Measurements from ENCODE around the gene NOSTRIN.
"Not testable (repeated sequence)": the region's sequence is repeated elsewhere in the genome, so short reads cannot be mapped to it uniquely, and the experiment has no call there.

DNA sequence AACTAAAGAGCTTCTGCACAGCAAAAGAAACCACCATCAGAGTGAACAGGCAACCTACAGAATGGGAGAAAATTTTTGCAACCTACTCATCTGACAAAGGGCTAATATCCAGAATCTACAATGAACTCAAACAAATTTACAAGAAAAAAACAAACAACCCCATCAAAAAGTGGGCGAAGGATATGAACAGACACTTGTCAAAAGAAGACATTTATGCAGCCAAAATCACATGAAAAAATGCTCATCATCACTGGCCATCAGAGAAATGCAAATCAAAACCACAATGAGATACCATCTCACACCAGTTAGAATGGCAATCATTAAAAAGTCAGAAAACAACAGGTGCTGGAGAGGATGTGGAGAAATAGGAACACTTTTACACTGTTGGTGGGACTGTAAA is 67.9 kb downstream of the NOSTRIN start:
- TF ChIP-seq, protein P1, sequence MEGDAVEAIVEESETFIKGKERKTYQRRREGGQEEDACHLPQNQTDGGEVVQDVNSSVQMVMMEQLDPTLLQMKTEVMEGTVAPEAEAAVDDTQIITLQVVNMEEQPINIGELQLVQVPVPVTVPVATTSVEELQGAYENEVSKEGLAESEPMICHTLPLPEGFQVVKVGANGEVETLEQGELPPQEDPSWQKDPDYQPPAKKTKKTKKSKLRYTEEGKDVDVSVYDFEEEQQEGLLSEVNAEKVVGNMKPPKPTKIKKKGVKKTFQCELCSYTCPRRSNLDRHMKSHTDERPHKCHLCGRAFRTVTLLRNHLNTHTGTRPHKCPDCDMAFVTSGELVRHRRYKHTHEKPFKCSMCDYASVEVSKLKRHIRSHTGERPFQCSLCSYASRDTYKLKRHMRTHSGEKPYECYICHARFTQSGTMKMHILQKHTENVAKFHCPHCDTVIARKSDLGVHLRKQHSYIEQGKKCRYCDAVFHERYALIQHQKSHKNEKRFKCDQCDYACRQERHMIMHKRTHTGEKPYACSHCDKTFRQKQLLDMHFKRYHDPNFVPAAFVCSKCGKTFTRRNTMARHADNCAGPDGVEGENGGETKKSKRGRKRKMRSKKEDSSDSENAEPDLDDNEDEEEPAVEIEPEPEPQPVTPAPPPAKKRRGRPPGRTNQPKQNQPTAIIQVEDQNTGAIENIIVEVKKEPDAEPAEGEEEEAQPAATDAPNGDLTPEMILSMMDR (conservative IDR thresholded peaks at IDR 0.05): not testable (repeated sequence)
- TF ChIP-seq ZFX (IDR thresholded peaks at IDR 0.05): not testable (repeated sequence)

All from C4-2B (cell line).